B cell (primary cell): ENCODE results near the gene GLI1. TPM values are rescaled to one million over a fixed set of nuclear protein-coding genes. Genes with fewer than 3 reads are reported as not detected.

Experiments
- ATAC-seq: fragments of 200-7000 bp; cut with Tn5 transposase; one replicate; pipeline ENCODE4 v1.10.0; 2021; ENCODE audit warnings: low read depth, mild to moderate bottlenecking, moderate number of reproducible peaks, moderate library complexity
- CTCF ChIA-PET: fragments of 350-600 bp; sonication (Branson Sonifier 250); formaldehyde crosslinking; loops from one replicate; lab custom pipeline; 2021; ENCODE audit warnings: antibody characterized with exemption, inconsistent platforms; lab: Charles Lee
- POLR2A ChIA-PET: fragments of 350-600 bp; sonication (Branson Sonifier 250); formaldehyde crosslinking; loops from one replicate; lab custom pipeline; 2021; ENCODE audit warnings: antibody characterized with exemption; lab: Charles Lee
- DNase-seq: peaks from one replicate; pipeline ENCODE4 v3.0.0; 2013
- H2AFZ ChIP-seq: 2 replicates; pipeline ENCODE4 v1.6.1; 2012; ENCODE audit warnings: mild to moderate bottlenecking, low read depth, low read length; ENCODE audit not compliant: insufficient read depth, poor library complexity, severe bottlenecking
- H3K27ac ChIP-seq, 2 donors: 1 replicate in 1 of 2; 2 replicates in 1 of 2; pipeline ENCODE4 v1.5.1; 2012 to 2013; ENCODE audit warnings: low read length in 2 of 2, mild to moderate bottlenecking in 2 of 2, moderate library complexity in 1 of 2
- H3K27me3 ChIP-seq, 4 experiments: fragments of 200-600 bp in 1 of 4; sonication (generic) in 1 of 4; replicated peaks in 1 of 4; 1 replicate in 2 of 4; 2 replicates in 2 of 4; pipeline versions ENCODE4 v1.6.1 to v1.7.0; 2013 to 2016; ENCODE audit warnings: low read length in 3 of 4, mild to moderate bottlenecking in 2 of 4, mixed read lengths in 1 of 4, moderate library complexity in 1 of 4; ENCODE audit not compliant: insufficient read depth in 4 of 4, control insufficient read depth in 3 of 4; ENCODE audit errors: control extremely low read depth in 1 of 4
- H3K36me3 ChIP-seq, 2 experiments: replicated peaks in 1 of 2; 1 replicate in 1 of 2; 2 replicates in 1 of 2; pipeline versions ENCODE4 v1.6.1 to v1.7.1; 2013; ENCODE audit warnings: low read length in 1 of 2; ENCODE audit not compliant: insufficient read depth in 2 of 2, control insufficient read depth in 1 of 2; ENCODE audit errors: control extremely low read depth in 1 of 2, extremely low read depth in 1 of 2
- H3K4me1 ChIP-seq, 2 donors: fragments of 200-600 bp in 1 of 2; sonication (generic) in 1 of 2; 1 replicate in 1 of 2; 2 replicates in 1 of 2; pipeline versions ENCODE4 v1.5.1 to v1.6.1; 2013 to 2017; ENCODE audit warnings: low read length in 2 of 2; ENCODE audit not compliant: control insufficient read depth in 2 of 2, insufficient read depth in 2 of 2
- H3K4me2 ChIP-seq: replicated peaks from 2 replicates; pipeline ENCODE3; 2012; ENCODE audit warnings: mild to moderate bottlenecking, low read depth, low read length; ENCODE audit not compliant: poor library complexity, severe bottlenecking
- H3K4me3 ChIP-seq, 5 experiments: fragments of 200-600 bp in 1 of 5; sonication (generic) in 1 of 5; 1 replicate in 3 of 5; 2 replicates in 2 of 5; pipeline versions ENCODE4 v1.5.1 to v1.7.0; 2011 to 2016; ENCODE audit warnings: low read length in 4 of 5, mild to moderate bottlenecking in 4 of 5, low read depth in 2 of 5, control low read depth in 1 of 5, moderate library complexity in 1 of 5; ENCODE audit not compliant: insufficient read depth in 1 of 5; ENCODE audit errors: control extremely low read depth in 1 of 5, extremely low read depth in 1 of 5
- H3K79me2 ChIP-seq: fragments of 200-600 bp; sonication (generic); one replicate; pipeline ENCODE4 v1.6.0; 2016; ENCODE audit warnings: low read length; ENCODE audit not compliant: control insufficient read depth, insufficient read depth
- H3K9ac ChIP-seq: fragments of 200-600 bp; sonication (generic); 2 replicates; pipeline ENCODE4 v1.6.1; 2017; ENCODE audit warnings: mild to moderate bottlenecking, low read length, moderate library complexity
- H3K9me3 ChIP-seq, 3 donors: one replicate each; pipeline versions ENCODE4 v1.6.1 to v1.7.1; 2013; ENCODE audit warnings: low read length in 2 of 3; ENCODE audit not compliant: control insufficient read depth in 2 of 3, insufficient read depth in 1 of 3; ENCODE audit errors: control extremely low read depth in 1 of 3
- H4K20me1 ChIP-seq: 2 replicates; pipeline ENCODE4 v1.6.0; 2012; ENCODE audit warnings: mild to moderate bottlenecking, low read length; ENCODE audit not compliant: insufficient read depth, control insufficient read depth, poor library complexity, severe bottlenecking
- H3K27ac Mint-ChIP-seq: one replicate; pipeline ENCODE4 v1.8.0; 2021; ENCODE audit warnings: mixed read lengths
- H3K27me3 Mint-ChIP-seq: one replicate; pipeline ENCODE4 v1.8.0; 2021; ENCODE audit warnings: mixed read lengths
- H3K4me1 Mint-ChIP-seq: one replicate; pipeline ENCODE4 v1.8.0; 2021; ENCODE audit warnings: mixed read lengths
- H3K4me3 Mint-ChIP-seq: one replicate; pipeline ENCODE4 v1.8.0; 2021; ENCODE audit warnings: mixed read lengths
- H3K9me3 Mint-ChIP-seq: one replicate; pipeline ENCODE4 v1.8.0; 2022; ENCODE audit warnings: mixed read lengths; ENCODE audit not compliant: insufficient read depth
- CTCF ChIP-seq: fragments of 200-600 bp; IDR thresholded peaks from one replicate; pipeline ENCODE4 v1.8.0; 2022; ENCODE audit warnings: antibody characterized with exemption, mild to moderate bottlenecking
- EZH2 ChIP-seq: IDR thresholded peaks from 2 replicates; pipeline ENCODE4 v1.6.1; 2012; ENCODE audit warnings: borderline replicate concordance, low read depth, mild to moderate bottlenecking, moderate library complexity, low read length; ENCODE audit not compliant: insufficient read depth, poor library complexity, severe bottlenecking
- WGBS: methylation state at CpG from one replicate; pipeline ENCODE4 v1.1.5; 2013; ENCODE audit warnings: missing lambda C conversion rate; ENCODE audit not compliant: insufficient coverage; 5-methylcytosine and 5-hydroxymethylcytosine counted together
- intact Hi-C: fragments of 100-400 bp; cut with micrococcal nuclease; formaldehyde crosslinking; loops from one replicate; pipeline ENCODE4 v1.10.0; 2022
- polyA plus RNA-seq: library from polyadenylated mRNA; depleted of rRNA; stranded (reverse); fragments of >200 nt; gene quantifications from 2 replicates; pipeline ENCODE4 v1.2.3, GENCODE V29; 2012
- total RNA-seq, 2 donors: library from RNA; stranded (reverse); fragments of 120-200 nt in 1 of 2; gene quantifications; 1 replicate in 1 of 2; 2 replicates in 1 of 2; pipeline versions ENCODE4 v1.2.3 to v1.2.4, GENCODE V29; 2013 to 2022

Gene GLI1
- total and polyA plus RNA-seq, 2 donors (not counting 1 experiment from before 2014, with no cell fraction given), result 4.1 to 5.4 TPM

- peaks cover 43% of the 10 kb centered on the region for H3K4me1 Mint-ChIP-seq
- POLR2A ChIA-PET, result no interaction called here
These were observed 58.8 kb downstream of the GLI1 start for GRCh38 chr12:57518176-57518919.

More at GRCh38 chr12:57518176-57518919, 58.8 kb downstream of the GLI1 start:
- Histone ChIP-seq H3K9me3 (no peaks in the 10 kb centered on the region), H3K4me3 (no peak overlapping the region), H3K4me1 (peaks cover 32 to 42% of the 10 kb centered on the region in 2 donors), H3K27ac (peak overlapping the region in 1 of 2 donors; percentile 98), H3K36me3 (peaks cover 22 to 45% of the 10 kb centered on the region in 2 experiments), H3K27me3 (no peaks in the 10 kb centered on the region), H3K9ac (no peak overlapping the region), H3K79me2 (peaks cover 29% of the 10 kb centered on the region), H3K4me2 (peak overlapping the region; percentile 96), H4K20me1 (peaks cover 19% of the 10 kb centered on the region), H2AFZ (no peak overlapping the region)
- H3K27me3 Mint-ChIP-seq, result no peaks in the 10 kb centered on the region
- H3K4me3 Mint-ChIP-seq, result peak overlapping the region; percentile 99
- intact Hi-C loops, result no loop called here
- H3K9me3 Mint-ChIP-seq, result no peaks in the 10 kb centered on the region
- TF ChIP-seq CTCF (no peak), EZH2 (no peak)
- ATAC-seq, result no peak
- CTCF ChIA-PET, result interaction anchor here (0.6 kb wide), 1 partner anchor 180 kb away, joined by 3 read pairs; no protein-coding TSS in a partner anchor
- no peak for DNase-seq
- 96% methylated on average over 3 of the region's 8 CpGs for WGBS
- H3K27ac Mint-ChIP-seq, result peak overlapping the region; percentile 74
